ENCODE data around the gene FMN1. TPM values are rescaled to one million over a fixed set of nuclear protein-coding genes. Genes with fewer than 3 reads are reported as not detected.

The FMN1 gene
- total RNA-seq, 1 experiment from 2014 or later = 2.4 TPM

- intact Hi-C loops (cut with micrococcal nuclease) = no loop called here
- CTCF ChIA-PET = no interaction called here
- no peaks in the 10 kb centered on the region for H3K9me2 ChIP-seq (replicated peaks; ENCODE audit: low read length)
- H3K9me3 ChIP-seq (ENCODE audit: low read length) = no peaks in the 10 kb centered on the region
- no peaks in the 10 kb centered on the region for H3K4me1 ChIP-seq (ENCODE audit: insufficient read depth, low read length)
- no peak for TF ChIP-seq EZH2 (IDR thresholded peaks at IDR 0.05; ENCODE audit: low read length, unreplicated experiment)
- TF ChIP-seq CTCF (conservative IDR thresholded peaks at IDR 0.05; ENCODE audit: low read depth, low read length) = no peak
- no peak for TF ChIP-seq EZH2phosphoT487 (IDR thresholded peaks at IDR 0.05; ENCODE audit: borderline replicate concordance, low read length)
- H4K20me1 ChIP-seq (ENCODE audit: low read length) = no peaks in the 10 kb centered on the region
- BruUV-seq (replicated peaks) = no TSS peak
- no peaks in the 10 kb centered on the region for H3F3A ChIP-seq (ENCODE audit: low read length, unreplicated experiment)
- POLR2A ChIA-PET (ENCODE audit: unreplicated experiment) = no interaction called here
- H3K4me2 ChIP-seq (ENCODE audit: low read length) = no peak overlapping the region
- no peak overlapping the region for H3K9ac ChIP-seq (ENCODE audit: low read length)
- no peak overlapping the region for H3K27ac ChIP-seq (ENCODE audit: low read length)
- no peak overlapping the region for H2AFZ ChIP-seq (ENCODE audit: low read length)
- no peaks in the 10 kb centered on the region for H3K27me3 ChIP-seq (ENCODE audit: low read length)
- DNase-seq (no peak), ATAC-seq (no peak)
- no peak overlapping the region for H3K4me3 ChIP-seq (ENCODE audit: low read length)
- H3K79me2 ChIP-seq (ENCODE audit: low read length) = no peaks in the 10 kb centered on the region
- H3K36me3 ChIP-seq (ENCODE audit: low read depth, low read length) = no peaks in the 10 kb centered on the region
Observed at GRCh38 chr15:33142708-33143107, 51.8 kb downstream of the FMN1 start.

- TF ChIP-seq EZH2 (IDR thresholded peaks at IDR 0.05; ENCODE audit: low read length, unreplicated experiment) (no peak), CTCF (conservative IDR thresholded peaks at IDR 0.05; ENCODE audit: low read depth, low read length) (no peak), EZH2phosphoT487 (IDR thresholded peaks at IDR 0.05; ENCODE audit: borderline replicate concordance, low read length) (no peak)
- H3K9ac ChIP-seq (ENCODE audit: low read length) = no peak overlapping the region
Observed at GRCh38 chr15:33138000-33138399, 56.5 kb downstream of the FMN1 start.

GRCh38 chr15:33137101-33137500 lies 57.4 kb downstream of the FMN1 start:
- Histone ChIP-seq H3K9me3 (ENCODE audit: low read length) (no peaks in the 10 kb centered on the region), H3K9ac (ENCODE audit: low read length) (no peak overlapping the region), H3K4me2 (ENCODE audit: low read length) (no peak overlapping the region), H3K4me1 (ENCODE audit: insufficient read depth, low read length) (peaks cover 6% of the 10 kb centered on the region), H3K9me2 (replicated peaks; ENCODE audit: low read length) (no peaks in the 10 kb centered on the region), H3K36me3 (ENCODE audit: low read depth, low read length) (no peaks in the 10 kb centered on the region), H4K20me1 (ENCODE audit: low read length) (no peaks in the 10 kb centered on the region), H3K27me3 (ENCODE audit: low read length) (no peaks in the 10 kb centered on the region), H2AFZ (ENCODE audit: low read length) (no peak overlapping the region), H3K27ac (ENCODE audit: low read length) (no peak overlapping the region), H3K79me2 (ENCODE audit: low read length) (no peaks in the 10 kb centered on the region), H3K4me3 (ENCODE audit: low read length) (no peak overlapping the region), H3F3A (ENCODE audit: low read length, unreplicated experiment) (no peaks in the 10 kb centered on the region)
- no peak for ATAC-seq
- BruUV-seq (replicated peaks) = no TSS peak
- ChIA-PET CTCF (no interaction called here), POLR2A (ENCODE audit: unreplicated experiment) (no interaction called here)
- intact Hi-C loops (cut with micrococcal nuclease) = no loop called here
- no peak for DNase-seq
- TF ChIP-seq CTCF (conservative IDR thresholded peaks at IDR 0.05; ENCODE audit: low read depth, low read length) (no peak), EZH2phosphoT487 (IDR thresholded peaks at IDR 0.05; ENCODE audit: borderline replicate concordance, low read length) (no peak), EZH2 (IDR thresholded peaks at IDR 0.05; ENCODE audit: low read length, unreplicated experiment) (no peak)

More at GRCh38 chr15:33138000-33138399, 56.5 kb downstream of the FMN1 start:
- Histone ChIP-seq H3K36me3 (ENCODE audit: low read depth, low read length) (no peaks in the 10 kb centered on the region), H3F3A (ENCODE audit: low read length, unreplicated experiment) (no peaks in the 10 kb centered on the region), H3K27ac (ENCODE audit: low read length) (no peak overlapping the region), H3K4me2 (ENCODE audit: low read length) (no peak overlapping the region), H3K9me3 (ENCODE audit: low read length) (no peaks in the 10 kb centered on the region), H3K27me3 (ENCODE audit: low read length) (no peaks in the 10 kb centered on the region), H3K4me1 (ENCODE audit: insufficient read depth, low read length) (no peaks in the 10 kb centered on the region), H3K79me2 (ENCODE audit: low read length) (no peaks in the 10 kb centered on the region), H3K9me2 (replicated peaks; ENCODE audit: low read length) (no peaks in the 10 kb centered on the region), H3K4me3 (ENCODE audit: low read length) (no peak overlapping the region), H4K20me1 (ENCODE audit: low read length) (no peaks in the 10 kb centered on the region), H2AFZ (ENCODE audit: low read length) (no peak overlapping the region)
- BruUV-seq (replicated peaks) = no TSS peak
- intact Hi-C loops (cut with micrococcal nuclease) = no loop called here
- CTCF ChIA-PET = no interaction called here
- DNase-seq = no peak
- POLR2A ChIA-PET (ENCODE audit: unreplicated experiment) = no interaction called here
- ATAC-seq = no peak

All from PC-3 (cell line).